Hepatic stellate cell (primary cell): Measurements from ENCODE around the gene PTPN12.
"Not testable (repeated sequence)": the region's sequence is repeated elsewhere in the genome, so short reads cannot be mapped to it uniquely, and the experiment has no call there.

Experiments used
- DNase-seq: peaks from one replicate; pipeline ENCODE4 v3.0.0; 2011; ENCODE audit warnings: low spot score

The PTPN12 gene

GRCh38 chr7:77538281-77539212, 1.5 kb downstream of the PTPN12 start:
- peak; percentile 80 for DNase-seq

- no peak for DNase-seq
These were observed 3.3 kb downstream of the PTPN12 start for GRCh38 chr7:77540402-77540822.

GRCh38 chr7:77540993-77541392, 3.9 kb downstream of the PTPN12 start:
- not testable (repeated sequence) for DNase-seq

GRCh38 chr7:77542409-77542808, 5.3 kb downstream of the PTPN12 start:
- no peak for DNase-seq

GRCh38 chr7:77542895-77543294, 5.8 kb downstream of the PTPN12 start:
- DNase-seq = no peak

- no peak for DNase-seq
These were observed 6.8 kb downstream of the PTPN12 start for GRCh38 chr7:77543910-77544309.

GRCh38 chr7:77544518-77544917, 7.4 kb downstream of the PTPN12 start:
- DNase-seq = no peak

- DNase-seq = no peak
These were observed 11.1 kb downstream of the PTPN12 start for GRCh38 chr7:77548206-77548605.

- DNase-seq = no peak
These were observed 12.2 kb downstream of the PTPN12 start for GRCh38 chr7:77549106-77549870.

GRCh38 chr7:77550586-77550985, 13.5 kb downstream of the PTPN12 start:
- no peak for DNase-seq

GRCh38 chr7:77553123-77553522, 16.0 kb downstream of the PTPN12 start:
- DNase-seq = no peak

GRCh38 chr7:77558284-77558967, 21.3 kb downstream of the PTPN12 start:
- no peak for DNase-seq

- DNase-seq = no peak
These were observed 24.3 kb downstream of the PTPN12 start for GRCh38 chr7:77561352-77561751.

GRCh38 chr7:77563275-77563674, 26.2 kb downstream of the PTPN12 start:
- no peak for DNase-seq

GRCh38 chr7:77565917-77566316, 28.8 kb downstream of the PTPN12 start:
- DNase-seq = peak; percentile 15

- no peak for DNase-seq
These were observed 29.3 kb downstream of the PTPN12 start for GRCh38 chr7:77566421-77566820.

- no peak for DNase-seq
These were observed 32.6 kb downstream of the PTPN12 start for GRCh38 chr7:77569514-77570232.

- DNase-seq = peak; percentile 49
These were observed 33.4 kb downstream of the PTPN12 start for GRCh38 chr7:77570330-77571011.

- no peak for DNase-seq
These were observed 34.7 kb downstream of the PTPN12 start for GRCh38 chr7:77571801-77572200.

- no peak for DNase-seq
These were observed 38.1 kb downstream of the PTPN12 start for GRCh38 chr7:77575187-77575586.

GRCh38 chr7:77576856-77577255, 39.8 kb downstream of the PTPN12 start:
- DNase-seq = no peak
